NB4 (cell line): ENCODE results near the gene ITPK1.

ENCODE experiments used
- DNase-seq: peaks from one replicate; pipeline ENCODE4 v3.0.0; 2010; ENCODE audit warnings: low read depth
- H3K4me3 ChIP-seq: one replicate; pipeline ENCODE4 v1.5.1; 2011; ENCODE audit warnings: mild to moderate bottlenecking, low read depth, low read length, moderate library complexity
- CTCF ChIP-seq: IDR thresholded peaks from one replicate; pipeline ENCODE4 v1.5.1; 2012; ENCODE audit warnings: low read depth, low read length
- MYC ChIP-seq: IDR thresholded peaks from 2 replicates; pipeline ENCODE4 v1.6.1; 2011; ENCODE audit warnings: low read depth, low read length
- POLR2A ChIP-seq: IDR thresholded peaks from 2 replicates; pipeline ENCODE4 v1.6.1; 2011; ENCODE audit warnings: mild to moderate bottlenecking; ENCODE audit not compliant: insufficient read length; ENCODE audit errors: extremely low read depth
- TF ChIP-seq, protein P1 (sequence below): IDR thresholded peaks from 2 replicates; pipeline ENCODE4 v1.6.1; 2011; ENCODE audit warnings: low read depth, low read length

The ITPK1 gene

DNA sequence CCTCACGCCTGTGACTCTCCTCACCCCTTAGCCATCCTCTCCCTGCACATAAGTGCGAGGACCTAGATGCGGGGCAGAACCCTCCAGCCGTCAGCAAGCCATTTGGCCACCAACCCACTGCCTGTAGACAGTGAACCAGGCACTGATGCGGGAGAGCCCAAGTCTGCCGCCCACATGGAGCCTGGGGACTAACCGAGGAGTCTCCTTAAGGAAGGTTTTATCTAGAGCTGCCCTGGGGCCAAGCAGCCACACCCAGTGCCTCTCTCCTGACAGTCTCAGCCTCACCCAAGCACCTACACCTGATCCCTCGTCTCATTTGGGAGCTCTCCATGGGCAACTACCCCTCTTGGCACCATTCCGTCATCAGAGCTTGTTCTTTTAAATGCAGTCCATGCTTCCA, 120.1 kb downstream of the ITPK1 start:
- DNase-seq: no peak
- TF ChIP-seq, protein P1, sequence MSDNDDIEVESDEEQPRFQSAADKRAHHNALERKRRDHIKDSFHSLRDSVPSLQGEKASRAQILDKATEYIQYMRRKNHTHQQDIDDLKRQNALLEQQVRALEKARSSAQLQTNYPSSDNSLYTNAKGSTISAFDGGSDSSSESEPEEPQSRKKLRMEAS: no peak
- TF ChIP-seq MYC: no peak
- no peak for TF ChIP-seq CTCF
- TF ChIP-seq POLR2A: no peak
- no peak overlapping the region for H3K4me3 ChIP-seq

GRCh38 chr14:92994942-92995341, 120.8 kb downstream of the ITPK1 start:
- H3K4me3 ChIP-seq: no peak overlapping the region
- no peak for DNase-seq
- no peak for TF ChIP-seq CTCF
- TF ChIP-seq MYC: no peak
- TF ChIP-seq POLR2A: no peak
- TF ChIP-seq, protein P1: no peak

- TF ChIP-seq, protein P1: no peak
- TF ChIP-seq POLR2A (no peak), CTCF (no peak), MYC (no peak)
- no peak for DNase-seq
These were observed 121.5 kb downstream of the ITPK1 start for GRCh38 chr14:92994131-92994676.

DNA sequence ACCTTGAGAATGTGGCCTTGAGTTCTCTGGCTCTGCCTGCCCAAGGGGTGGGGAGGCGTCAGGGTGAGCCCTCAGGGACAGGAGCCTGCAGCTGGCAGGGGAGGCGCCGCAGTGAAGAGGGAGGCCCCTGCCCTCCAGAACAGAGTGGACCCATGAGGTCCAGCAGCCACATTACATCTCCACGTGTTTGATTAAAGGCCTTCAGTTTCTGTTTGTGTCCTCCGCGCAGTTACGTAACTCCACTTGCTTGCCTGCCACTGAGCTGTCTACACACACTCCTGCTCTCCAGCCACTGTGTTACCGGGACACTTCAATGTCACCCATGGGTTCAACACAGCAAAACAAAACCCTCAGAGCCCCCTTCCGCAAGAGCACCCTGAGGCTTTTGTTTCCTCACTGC, 122.4 kb downstream of the ITPK1 start:
- TF ChIP-seq, protein P1: peak; percentile 48; the same call in 1 of the 2 replicates
- no peak for TF ChIP-seq MYC
- DNase-seq: peak; percentile 30
- no peak overlapping the region for H3K4me3 ChIP-seq

More at GRCh38 chr14:92994131-92994676, 121.5 kb downstream of the ITPK1 start:
- no peak overlapping the region for H3K4me3 ChIP-seq

DNA sequence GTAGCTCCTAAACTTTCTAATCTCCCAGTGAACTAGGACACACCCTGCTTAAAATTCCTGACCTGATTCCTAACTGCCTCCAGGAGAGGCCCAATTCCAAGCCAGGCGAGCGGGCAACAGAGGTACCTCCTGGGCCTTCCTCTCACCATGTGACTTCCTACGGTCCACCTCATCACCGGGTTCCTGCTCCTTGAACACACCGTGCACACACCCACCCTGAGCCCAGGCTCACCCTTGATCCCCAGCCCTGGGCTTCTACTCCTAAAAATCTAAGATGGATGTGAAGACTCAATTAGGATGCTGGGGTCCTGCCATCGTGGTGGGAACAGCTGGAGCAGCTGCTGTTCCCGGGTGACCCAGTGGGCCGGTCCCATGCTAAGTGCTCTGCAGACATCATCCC, 124.2 kb downstream of the ITPK1 start:
- DNase-seq: no peak
- no peak for TF ChIP-seq POLR2A
- TF ChIP-seq, protein P1: no peak
- TF ChIP-seq MYC: no peak
- no peak for TF ChIP-seq CTCF
- no peak overlapping the region for H3K4me3 ChIP-seq

DNA sequence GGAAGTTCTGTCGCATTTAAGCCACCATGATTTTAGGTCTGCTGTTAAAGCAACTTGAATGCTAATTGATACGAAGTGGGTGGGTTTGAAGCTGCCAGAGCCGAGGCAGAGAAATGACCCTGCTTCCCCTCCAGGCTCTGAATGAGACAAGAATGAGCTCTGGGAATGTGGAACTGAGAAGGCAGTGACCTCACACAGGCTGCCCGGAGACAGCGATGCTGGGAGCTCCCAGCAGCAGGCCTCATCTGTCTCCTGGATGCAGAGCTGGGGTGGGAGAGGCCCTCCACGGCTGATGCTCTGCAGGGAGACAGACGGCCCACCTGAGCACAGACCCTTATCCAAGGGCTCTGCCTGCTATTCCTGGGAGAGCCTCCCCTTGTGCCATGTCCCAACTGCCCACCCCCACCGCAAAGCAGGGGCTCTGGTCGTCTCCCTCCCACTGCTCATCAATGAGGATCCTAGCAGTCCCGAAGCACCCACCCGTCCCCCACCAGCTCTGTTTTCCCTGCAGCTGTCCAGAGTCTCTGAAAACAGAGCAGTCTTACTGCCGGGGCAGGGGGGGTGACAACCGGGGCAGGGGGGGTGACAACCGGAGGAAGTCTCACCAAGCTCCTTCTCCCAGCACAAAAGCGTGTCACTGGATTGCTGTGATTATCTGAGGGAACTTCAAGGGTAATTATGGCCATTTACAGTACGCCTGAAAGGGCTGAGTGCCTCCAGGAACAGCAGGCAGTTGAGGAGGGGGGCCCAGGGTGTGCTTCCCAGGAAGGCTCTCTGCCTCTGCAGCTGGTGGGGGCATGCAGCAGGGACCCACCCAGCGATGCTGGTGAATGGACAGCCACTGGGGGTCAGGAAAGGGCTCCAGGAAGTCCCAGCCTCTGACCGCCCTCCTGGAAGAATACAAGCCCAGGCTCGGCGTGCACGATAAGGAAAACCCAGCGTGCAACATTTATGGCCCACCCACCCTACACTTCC, 125.0 kb downstream of the ITPK1 start:
- no peak overlapping the region for H3K4me3 ChIP-seq
- no peak for DNase-seq
- no peak for TF ChIP-seq POLR2A
- no peak for TF ChIP-seq CTCF
- TF ChIP-seq MYC: no peak
- TF ChIP-seq, protein P1: no peak
